K562 (cell line): ENCODE data around the gene POMGNT1. TPM values are rescaled to one million over a fixed set of nuclear protein-coding genes. Genes with fewer than 3 reads are reported as not detected.

Experiments used
- ATAC-seq: fragments of 200-7000 bp; cut with Tn5 transposase; 3 replicates; pipeline ENCODE4 v1.9.1; 2020; ENCODE audit warnings: moderate library complexity
- BruUV-seq: library from RNA; stranded (reverse); fragments of 400-500 nt; replicated peaks from 2 replicates; lab custom pipeline; 2021; lab: Mats Ljungman, UMichigan
- CTCF ChIA-PET: fragments of 300-600 bp; formaldehyde crosslinking; extraction: SDS; loops from one replicate; lab custom pipeline; 2021; ENCODE audit warnings: low intra/inter-chr PET ratio; lab: Yijun Ruan, JAX
- POLR2A ChIA-PET: fragments of 300-600, 350-650 bp; sonication (Branson Sonifier 250); formaldehyde crosslinking; extraction: SDS; loops from one replicate; lab custom pipeline; 2021; ENCODE audit warnings: antibody characterized with exemption, inconsistent platforms; lab: Yijun Ruan, JAX
- DNase-seq, 4 experiments: peaks; one replicate each; pipeline versions ENCODE4 v3.0.0 to v3.0.0-alpha.2; 2011 to 2018; ENCODE audit warnings: low spot score in 3 of 4, mixed read lengths in 3 of 4; ENCODE audit errors: extremely low read depth in 1 of 4
- FAIRE-seq: peaks from 2 replicates; lab custom pipeline; 2011; peaks lifted over from hg19 to GRCh38; lab: Jason Lieb, UNC
- H2AFZ ChIP-seq: 2 replicates; pipeline ENCODE4 v1.6.0; 2011; ENCODE audit warnings: low read depth, low read length, control low read depth, inconsistent platforms
- H3K27ac ChIP-seq: fragments of 200-600 bp; 3 replicates; pipeline ENCODE4 v1.8.0; 2011; ENCODE audit warnings: low read depth, mild to moderate bottlenecking, control low read depth, inconsistent platforms, low read length, moderate library complexity, mixed read lengths; ENCODE audit errors: extremely low read depth
- H3K27me3 ChIP-seq, 2 experiments: fragments of 300-600 bp in 1 of 2; 2 replicates in 1 of 2; 3 replicates in 1 of 2; pipeline versions ENCODE4 v1.6.0 to v1.8.0; 2011; ENCODE audit warnings: inconsistent platforms in 2 of 2, low read length in 2 of 2, mild to moderate bottlenecking in 1 of 2, mixed read lengths in 1 of 2, moderate library complexity in 1 of 2; ENCODE audit not compliant: control insufficient read depth in 2 of 2, insufficient read depth in 2 of 2
- H3K36me3 ChIP-seq: fragments of 300-600 bp; 3 replicates; pipeline ENCODE4 v1.8.0; 2011; ENCODE audit warnings: mild to moderate bottlenecking, low read length, inconsistent platforms; ENCODE audit not compliant: control insufficient read depth, insufficient read depth
- H3K4me1 ChIP-seq, 2 experiments: fragments of 200-600 bp in 1 of 2; replicated peaks in 1 of 2; 2 replicates in 1 of 2; 3 replicates in 1 of 2; pipeline versions ENCODE4 v1.5.1 to v1.8.0; 2011; ENCODE audit warnings: inconsistent platforms in 2 of 2, low read length in 2 of 2, mild to moderate bottlenecking in 1 of 2, mixed read lengths in 1 of 2, moderate library complexity in 1 of 2; ENCODE audit not compliant: control insufficient read depth in 2 of 2, insufficient read depth in 2 of 2
- H3K4me2 ChIP-seq: 2 replicates; pipeline ENCODE4 v1.6.1; 2011; ENCODE audit warnings: low read length, control low read depth, inconsistent platforms, mixed read lengths; ENCODE audit not compliant: insufficient read depth
- H3K4me3 ChIP-seq: fragments of 200-600 bp; sonication (generic), shearing (Covaris generic); 2 replicates; pipeline ENCODE4 v1.5.1; 2016; ENCODE audit warnings: control low read depth, inconsistent platforms
- H3K79me2 ChIP-seq: fragments of 200-600 bp; 3 replicates; pipeline ENCODE4 v1.8.0; 2011; ENCODE audit warnings: low read length, inconsistent platforms; ENCODE audit not compliant: control insufficient read depth, insufficient read depth
- H3K9ac ChIP-seq, 2 experiments: 2 replicates each; pipeline versions ENCODE4 v1.6.0 to v1.6.1; 2011; ENCODE audit warnings: low read depth in 2 of 2, low read length in 2 of 2, control low read depth in 1 of 2, inconsistent platforms in 1 of 2, mild to moderate bottlenecking in 1 of 2, mixed read lengths in 1 of 2; ENCODE audit not compliant: insufficient read depth in 1 of 2
- H3K9me1 ChIP-seq: one replicate; pipeline ENCODE4 v1.6.0; 2011; ENCODE audit warnings: inconsistent platforms, mild to moderate bottlenecking, low read length, moderate library complexity; ENCODE audit not compliant: control insufficient read depth, insufficient read depth
- H3K9me3 ChIP-seq: replicated peaks from 2 replicates; pipeline ENCODE4 v1.5.1; 2011; ENCODE audit warnings: low read depth, low read length, inconsistent platforms; ENCODE audit not compliant: control insufficient read depth, insufficient read depth
- H4K20me1 ChIP-seq: replicated peaks from 2 replicates; pipeline ENCODE4 v1.6.1; 2011; ENCODE audit warnings: low read length, inconsistent platforms, mixed read lengths; ENCODE audit not compliant: control insufficient read depth, insufficient read depth
- ARID1B ChIP-seq: fragments of 450-650 bp; IDR thresholded peaks from 2 replicates; pipeline ENCODE4 v1.6.1; 2016; ENCODE audit warnings: antibody characterized with exemption, mild to moderate bottlenecking, inconsistent platforms
- CBX1 ChIP-seq: sonication (generic); IDR thresholded peaks from 2 replicates; pipeline ENCODE4 v1.6.1; 2016; ENCODE audit warnings: antibody characterized with exemption, low read depth, mild to moderate bottlenecking
- DIDO1 ChIP-seq: fragments of 450-650 bp; IDR thresholded peaks from 2 replicates; pipeline ENCODE4 v1.6.1; 2016; ENCODE audit warnings: low read depth, missing biosample characterization, missing genetic modification characterization
- ERF ChIP-seq: fragments of 450-650 bp; formaldehyde crosslinking; IDR thresholded peaks from 2 replicates; pipeline ENCODE4 v1.4.0; 2020; ENCODE audit warnings: mild to moderate bottlenecking, mixed read lengths
- FOSL1 ChIP-seq: fragments of 200-800 bp; sonication (Bioruptor generic); conservative IDR thresholded peaks from 2 replicates; pipeline ENCODE4 v1.6.1; 2016; ENCODE audit warnings: missing genetic modification characterization, missing compliant biosample characterization
- NCOA2 ChIP-seq, 2 experiments: fragments of 450-650 bp; IDR thresholded peaks; 2 replicates each; pipeline ENCODE4 v1.6.1; 2018; ENCODE audit warnings: mild to moderate bottlenecking in 2 of 2, moderate library complexity in 1 of 2; ENCODE audit not compliant: partially characterized antibody in 2 of 2
- NFIC ChIP-seq: fragments of 450-650 bp; IDR thresholded peaks from 2 replicates; pipeline ENCODE4 v1.6.1; 2017; ENCODE audit warnings: mild to moderate bottlenecking, inconsistent platforms
- NFYB ChIP-seq: IDR thresholded peaks from 2 replicates; pipeline ENCODE4 v1.6.1; 2011; ENCODE audit warnings: mild to moderate bottlenecking, moderate library complexity; ENCODE audit not compliant: insufficient read length; ENCODE audit errors: extremely low read depth
- SPI1 ChIP-seq: IDR thresholded peaks from 2 replicates; pipeline ENCODE4 v1.6.1; 2011; ENCODE audit warnings: low read depth, low read length, control low read depth, borderline replicate concordance
- WGBS: fragments of 100-300 bp; shearing (Covaris generic); methylation state at CpG from one replicate; pipeline ENCODE4 v1.1.6; 2016; ENCODE audit warnings: low coverage, mixed read lengths; ENCODE audit not compliant: insufficient coverage; ENCODE audit errors: missing lambda C conversion rate; 5-methylcytosine and 5-hydroxymethylcytosine counted together
- in situ Hi-C: fragments of 300-500 bp; cut with MboI; formaldehyde crosslinking; loops from 4 replicates; pipeline ENCODE4 v1.15.0; 2018; ENCODE audit warnings: inconsistent platforms, mixed read lengths
- intact Hi-C: fragments of 100-400 bp; cut with micrococcal nuclease; formaldehyde crosslinking; loops from 2 replicates; pipeline ENCODE4 v1.14.2; 2022
- polyA plus RNA-seq, 8 experiments: library from polyadenylated mRNA; depleted of rRNA in 4 of 8; stranded (reverse) in 5 of 8; unstranded in 3 of 8; fragments of >200 nt; fragmentation: Nextera tagmentation in 2 of 8; fragmentation: Illumina TruSeq in 1 of 8; extraction: Ambion mirVana in 2 of 8; extraction: Trizol in 1 of 8; gene quantifications; 2 replicates each; pipeline versions ENCODE4 v1.2.1 to v1.2.3, GENCODE V29; 2011 to 2014; ENCODE audit warnings: inconsistent platforms in 1 of 8, missing spikeins in 1 of 8
- total RNA-seq, 7 experiments: library from RNA; depleted of rRNA in 6 of 7; stranded (reverse); fragments of >200 nt in 6 of 7; fragmentation: Illumina TruSeq in 2 of 7; extraction: Trizol in 2 of 7; gene quantifications; 2 replicates each; pipeline versions ENCODE4 v1.2.1 to v1.2.3, GENCODE V29; 2011 to 2021; ENCODE audit warnings: low replicate concordance in 1 of 7

Gene POMGNT1
- total and polyA plus RNA-seq, 9 of the 15 experiments (the other 6 are each of a cell fraction or from before 2014, with no cell fraction given): 14.1 to 58.9 (median 37.8) TPM

GRCh38 chr1:46183079-46183847, 15.0 kb downstream of the POMGNT1 start:
- H2AFZ ChIP-seq: no peak overlapping the region
- in situ Hi-C loops (loop anchor here (25.0 kb wide), 1 partner anchor 546 kb away; no protein-coding TSS in a partner anchor), intact Hi-C loops (loop anchor here (5.0 kb wide), 1 partner anchor 164 kb away; no protein-coding TSS in a partner anchor)
- ChIA-PET POLR2A (interaction anchor here (0.6 to 4.1 kb wide), 16 partner anchors 8 to 661 kb away, joined by 3 to 19 read pairs (median 4); partner anchors contain the start of genes PIK3R3, PRDX1 and TSPAN1), CTCF (interaction anchor here (2.3 kb wide), 1 partner anchor 146 kb away, joined by 6 read pairs; no protein-coding TSS in a partner anchor)
- no peak overlapping the region for H3K4me3 ChIP-seq
- no peaks in the 10 kb centered on the region for H3K79me2 ChIP-seq
- H3K9me1 ChIP-seq: peaks cover 5% of the 10 kb centered on the region
- no peaks in the 10 kb centered on the region for H3K9me3 ChIP-seq
- no TSS peak for BruUV-seq
- no peak overlapping the region for H3K27ac ChIP-seq
- ATAC-seq (no peak), DNase-seq (no peak), FAIRE-seq (no peak)
- H4K20me1 ChIP-seq: no peaks in the 10 kb centered on the region; the same call in 1 of the 2 replicates
- peaks cover 7% of the 10 kb centered on the region; the same call in 2 of the 3 replicates for H3K36me3 ChIP-seq
- no peak overlapping the region for H3K9ac ChIP-seq
- no peak overlapping the region for H3K4me2 ChIP-seq
- peaks cover 19 to 22% of the 10 kb centered on the region in 2 experiments for H3K4me1 ChIP-seq
- TF ChIP-seq NFYB: peak; percentile 26
- no peak for TF ChIP-seq DIDO1 (tag)
- no peak for TF ChIP-seq ARID1B
- peak; percentile 55 for TF ChIP-seq NFIC
- TF ChIP-seq FOSL1 (tag): peak; percentile 47
- TF ChIP-seq ERF: no peak
- TF ChIP-seq CBX1: no peak
- TF ChIP-seq SPI1: 0 out of 2 replicates have a peak, but pooled peaks have one; percentile 35
- no peak for TF ChIP-seq NCOA2 (IDR thresholded peaks at IDR 0.05; ENCODE audit: partially characterized antibody in 2 of 2)
- H3K27me3 ChIP-seq: no peaks in the 10 kb centered on the region
- WGBS: 32% methylated on average over 8 of the region's 8 CpGs
